ENCODE measurements around the gene AP1G2.
"Not testable (repeated sequence)": the region's sequence is repeated elsewhere in the genome, so short reads cannot be mapped to it uniquely, and the experiment has no call there.

AP1G2 gene

GRCh38 chr14:23538050-23538718 is 29.4 kb downstream of the AP1G2 start:
- H3K4me1 Mint-ChIP-seq = peaks cover 56% of the 10 kb centered on the region
- H3K9me3 Mint-ChIP-seq = no peaks in the 10 kb centered on the region
- no peak for DNase-seq
- no peak for TF ChIP-seq CTCF (IDR thresholded peaks at IDR 0.05)
- peaks cover 37% of the 10 kb centered on the region for H3K36me3 Mint-ChIP-seq (ENCODE audit: low read depth)
- peak overlapping the region; percentile 72 for H3K4me3 Mint-ChIP-seq
- peaks cover 36% of the 10 kb centered on the region for H3K27me3 Mint-ChIP-seq (ENCODE audit: low read depth, poor library complexity)
- H3K27ac Mint-ChIP-seq = peak overlapping the region; percentile 96

GRCh38 chr14:23537351-23538049 is 30.1 kb downstream of the AP1G2 start:
- H3K27ac Mint-ChIP-seq = peak overlapping the region; percentile 96
- H3K27me3 Mint-ChIP-seq (ENCODE audit: low read depth, poor library complexity) = peaks cover 34% of the 10 kb centered on the region
- TF ChIP-seq CTCF (IDR thresholded peaks at IDR 0.05) = no peak
- H3K4me3 Mint-ChIP-seq = peak overlapping the region; percentile 72
- DNase-seq = no peak
- no peaks in the 10 kb centered on the region for H3K9me3 Mint-ChIP-seq
- peaks cover 41% of the 10 kb centered on the region for H3K36me3 Mint-ChIP-seq (ENCODE audit: low read depth)
- H3K4me1 Mint-ChIP-seq = peaks cover 54% of the 10 kb centered on the region

DNA sequence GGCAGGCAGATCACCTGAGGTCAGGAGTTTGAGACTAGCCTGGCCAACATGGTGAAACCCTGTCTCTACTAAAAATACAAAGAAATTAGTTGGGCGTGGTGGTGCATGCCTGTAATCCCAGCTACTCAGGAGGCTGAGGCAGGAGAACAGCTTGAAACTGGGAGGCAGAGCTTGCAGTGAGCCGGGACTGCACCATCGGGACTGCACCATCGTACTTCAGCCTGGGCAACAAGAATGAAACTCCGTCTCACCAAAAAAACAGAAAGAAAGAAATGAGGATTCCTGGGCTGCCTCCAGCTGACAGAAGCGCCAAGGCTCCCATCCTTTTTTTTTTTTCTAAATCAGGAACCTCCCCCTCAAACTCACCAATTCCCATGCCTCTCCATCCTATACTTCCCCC is 30.7 kb downstream of the AP1G2 start:
- not testable (repeated sequence) for H3K9me3 Mint-ChIP-seq, DNase-seq, H3K4me3 Mint-ChIP-seq
- Mint-ChIP-seq H3K36me3 (ENCODE audit: low read depth) (peaks cover 42% of the 10 kb centered on the region), H3K27ac (peak overlapping the region; percentile 52), H3K4me1 (peaks cover 49% of the 10 kb centered on the region), H3K27me3 (ENCODE audit: low read depth, poor library complexity) (peaks cover 36% of the 10 kb centered on the region)

- H3K4me1 Mint-ChIP-seq = peaks cover 46% of the 10 kb centered on the region
- no peak for TF ChIP-seq CTCF (IDR thresholded peaks at IDR 0.05)
- no peak for DNase-seq
- H3K27ac Mint-ChIP-seq = no peak overlapping the region
- H3K4me3 Mint-ChIP-seq = no peak overlapping the region
- peaks cover 32% of the 10 kb centered on the region for H3K27me3 Mint-ChIP-seq (ENCODE audit: low read depth, poor library complexity)
- no peaks in the 10 kb centered on the region for H3K9me3 Mint-ChIP-seq
- H3K36me3 Mint-ChIP-seq (ENCODE audit: low read depth) = peaks cover 38% of the 10 kb centered on the region
Observed at GRCh38 chr14:23536494-23536893, 31.1 kb downstream of the AP1G2 start.

DNA sequence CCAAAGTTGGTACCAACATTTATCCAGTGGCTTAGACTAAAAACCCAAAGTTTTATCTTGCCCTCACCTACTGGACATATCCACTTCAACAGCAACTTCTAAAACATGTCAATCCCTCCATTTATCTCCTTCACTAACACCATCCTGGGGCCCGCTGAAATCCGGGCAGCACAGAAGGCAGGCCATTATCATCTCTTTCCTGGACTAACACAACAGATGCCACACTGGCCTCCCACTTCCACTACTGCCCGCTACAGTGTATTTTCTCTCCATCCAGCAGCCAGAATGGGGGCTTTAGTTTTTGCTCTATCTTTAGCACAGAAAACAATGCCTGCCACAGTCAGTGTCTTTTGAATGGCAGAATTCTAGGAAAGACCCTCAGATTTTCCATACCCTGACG is 31.6 kb downstream of the AP1G2 start:
- Mint-ChIP-seq H3K4me1 (peaks cover 51% of the 10 kb centered on the region), H3K9me3 (no peaks in the 10 kb centered on the region)
- DNase-seq = no peak

More for the DNA sequence above, 31.6 kb downstream of the AP1G2 start:
- no peak for TF ChIP-seq CTCF (IDR thresholded peaks at IDR 0.05)
- H3K27me3 Mint-ChIP-seq (ENCODE audit: low read depth, poor library complexity) = peaks cover 33% of the 10 kb centered on the region
- H3K4me3 Mint-ChIP-seq = no peak overlapping the region
- H3K36me3 Mint-ChIP-seq (ENCODE audit: low read depth) = peaks cover 38% of the 10 kb centered on the region
- H3K27ac Mint-ChIP-seq = peak overlapping the region; percentile 16

Data from nephron progenitor cell (in vitro differentiated cells).